Measurements from ENCODE around the gene FKBP8.

DNA sequence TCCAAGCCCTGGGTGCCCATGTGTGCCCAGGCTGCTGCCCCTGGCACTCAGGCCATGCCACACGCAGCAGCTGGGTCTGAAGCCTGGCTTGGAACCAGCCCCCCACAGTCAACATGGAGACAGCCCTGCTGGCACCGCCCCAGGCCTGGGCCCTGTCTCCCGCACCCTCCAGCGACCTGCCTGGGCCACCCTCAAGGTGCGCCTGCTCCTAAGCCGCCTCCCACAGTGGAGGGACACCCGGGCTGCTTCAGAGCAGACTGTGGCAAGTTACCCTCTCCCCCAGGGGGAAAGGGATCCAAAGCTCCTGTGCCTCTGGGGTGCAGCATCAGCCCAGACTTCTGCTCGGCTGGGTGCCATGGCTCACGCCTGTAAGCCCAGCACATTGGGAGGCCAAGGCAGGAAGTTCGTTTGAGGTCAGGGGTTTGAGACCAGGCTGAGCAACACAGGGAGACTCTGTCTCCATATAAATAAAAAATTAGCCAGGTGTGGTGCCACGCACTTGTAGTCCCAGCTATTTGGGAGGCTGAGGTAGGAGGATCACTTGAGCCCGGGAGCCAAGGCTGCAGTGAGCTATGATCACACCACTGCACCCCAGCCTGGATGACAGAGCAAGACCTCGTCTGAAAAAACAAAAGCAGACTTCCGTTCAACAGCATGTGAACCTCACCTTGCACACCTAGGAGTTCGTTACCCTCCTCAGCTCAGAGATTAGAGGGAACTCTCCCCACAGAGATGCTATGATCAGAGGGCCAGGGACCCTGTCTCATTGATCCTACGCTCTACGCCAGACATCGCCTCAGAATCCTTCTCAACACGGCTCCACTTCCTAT lies 37.1 kb downstream of the FKBP8 start:
- TF ChIP-seq, protein P1, sequence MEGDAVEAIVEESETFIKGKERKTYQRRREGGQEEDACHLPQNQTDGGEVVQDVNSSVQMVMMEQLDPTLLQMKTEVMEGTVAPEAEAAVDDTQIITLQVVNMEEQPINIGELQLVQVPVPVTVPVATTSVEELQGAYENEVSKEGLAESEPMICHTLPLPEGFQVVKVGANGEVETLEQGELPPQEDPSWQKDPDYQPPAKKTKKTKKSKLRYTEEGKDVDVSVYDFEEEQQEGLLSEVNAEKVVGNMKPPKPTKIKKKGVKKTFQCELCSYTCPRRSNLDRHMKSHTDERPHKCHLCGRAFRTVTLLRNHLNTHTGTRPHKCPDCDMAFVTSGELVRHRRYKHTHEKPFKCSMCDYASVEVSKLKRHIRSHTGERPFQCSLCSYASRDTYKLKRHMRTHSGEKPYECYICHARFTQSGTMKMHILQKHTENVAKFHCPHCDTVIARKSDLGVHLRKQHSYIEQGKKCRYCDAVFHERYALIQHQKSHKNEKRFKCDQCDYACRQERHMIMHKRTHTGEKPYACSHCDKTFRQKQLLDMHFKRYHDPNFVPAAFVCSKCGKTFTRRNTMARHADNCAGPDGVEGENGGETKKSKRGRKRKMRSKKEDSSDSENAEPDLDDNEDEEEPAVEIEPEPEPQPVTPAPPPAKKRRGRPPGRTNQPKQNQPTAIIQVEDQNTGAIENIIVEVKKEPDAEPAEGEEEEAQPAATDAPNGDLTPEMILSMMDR (IDR thresholded peaks at IDR 0.05): no peak
- TF ChIP-seq POLR2A (IDR thresholded peaks at IDR 0.05): no peak

All from adrenal gland (tissue), 5 donors.